ENCODE measurements around the gene MYO3B.
A peak's percentile ranks its signal among the peaks of the same experiment; 100 is the strongest.

The MYO3B gene

GRCh38 chr2:170396799-170397459 is 219.0 kb downstream of the MYO3B start:
- in situ Hi-C loops (cut with MboI; ENCODE audit: low pct_unique_long_range_greater_than_20kb, low sequenced_read_pairs, unreplicated experiment): no loop called here
- TF ChIP-seq, protein P1, sequence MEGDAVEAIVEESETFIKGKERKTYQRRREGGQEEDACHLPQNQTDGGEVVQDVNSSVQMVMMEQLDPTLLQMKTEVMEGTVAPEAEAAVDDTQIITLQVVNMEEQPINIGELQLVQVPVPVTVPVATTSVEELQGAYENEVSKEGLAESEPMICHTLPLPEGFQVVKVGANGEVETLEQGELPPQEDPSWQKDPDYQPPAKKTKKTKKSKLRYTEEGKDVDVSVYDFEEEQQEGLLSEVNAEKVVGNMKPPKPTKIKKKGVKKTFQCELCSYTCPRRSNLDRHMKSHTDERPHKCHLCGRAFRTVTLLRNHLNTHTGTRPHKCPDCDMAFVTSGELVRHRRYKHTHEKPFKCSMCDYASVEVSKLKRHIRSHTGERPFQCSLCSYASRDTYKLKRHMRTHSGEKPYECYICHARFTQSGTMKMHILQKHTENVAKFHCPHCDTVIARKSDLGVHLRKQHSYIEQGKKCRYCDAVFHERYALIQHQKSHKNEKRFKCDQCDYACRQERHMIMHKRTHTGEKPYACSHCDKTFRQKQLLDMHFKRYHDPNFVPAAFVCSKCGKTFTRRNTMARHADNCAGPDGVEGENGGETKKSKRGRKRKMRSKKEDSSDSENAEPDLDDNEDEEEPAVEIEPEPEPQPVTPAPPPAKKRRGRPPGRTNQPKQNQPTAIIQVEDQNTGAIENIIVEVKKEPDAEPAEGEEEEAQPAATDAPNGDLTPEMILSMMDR (IDR thresholded peaks at IDR 0.05; ENCODE audit: extremely low read depth, insufficient read depth, missing control alignments): peak; percentile 39
- peak; percentile 21 for DNase-seq (ENCODE audit: low spot score)

DNA sequence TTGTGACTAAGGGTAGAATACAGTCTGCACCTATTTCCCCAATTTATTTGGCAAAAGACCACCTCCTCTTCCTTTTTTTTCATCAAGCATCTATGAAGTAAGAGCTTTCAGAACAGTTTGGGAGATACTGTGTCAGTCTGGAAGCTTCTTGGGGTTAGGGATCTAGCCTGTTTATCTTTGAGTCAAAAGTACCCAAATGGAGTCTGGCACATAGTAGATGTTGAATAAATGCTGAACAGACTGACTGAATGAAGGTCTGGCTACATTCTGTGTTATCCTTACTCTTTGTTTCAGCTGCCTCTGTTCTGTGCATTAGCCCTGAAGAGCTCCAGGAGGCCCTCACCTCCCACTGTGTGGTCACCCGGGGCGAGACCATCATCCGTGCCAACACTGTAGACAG is 223.2 kb downstream of the MYO3B start:
- in situ Hi-C loops (cut with MboI; ENCODE audit: low pct_unique_long_range_greater_than_20kb, low sequenced_read_pairs, unreplicated experiment): loop anchor here (25.0 kb wide), 1 partner anchor 311 kb away; the partner anchor contains the start of gene SP5
- TF ChIP-seq, protein P1 (IDR thresholded peaks at IDR 0.05; ENCODE audit: extremely low read depth, insufficient read depth, missing control alignments): no peak
- no peak for DNase-seq (ENCODE audit: low spot score)

DNA sequence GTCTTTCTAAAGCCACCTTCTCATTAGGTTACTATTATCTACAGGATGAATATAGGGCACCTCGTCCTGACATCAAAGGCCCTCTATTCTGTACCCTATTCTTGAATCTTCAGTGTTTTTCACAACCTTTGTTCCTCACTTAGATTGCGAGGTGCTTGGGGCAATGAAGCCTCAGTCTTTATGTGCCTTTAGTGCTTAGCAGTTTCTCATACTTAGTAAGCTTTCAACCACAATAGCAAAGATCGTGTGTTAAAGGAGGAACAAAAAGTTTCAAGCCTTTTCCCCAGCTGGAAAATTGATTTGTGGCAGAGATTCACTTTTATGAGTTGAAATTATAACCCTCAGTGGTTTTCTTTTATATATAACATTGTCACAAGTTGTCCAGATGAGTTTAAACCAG is 226.9 kb downstream of the MYO3B start:
- in situ Hi-C loops (cut with MboI; ENCODE audit: low pct_unique_long_range_greater_than_20kb, low sequenced_read_pairs, unreplicated experiment): loop anchor here (25.0 kb wide), 1 partner anchor 307 kb away; the partner anchor contains the start of gene SP5
- TF ChIP-seq, protein P1 (IDR thresholded peaks at IDR 0.05; ENCODE audit: extremely low read depth, insufficient read depth, missing control alignments): no peak
- DNase-seq (ENCODE audit: low spot score): peak; percentile 23

DNA sequence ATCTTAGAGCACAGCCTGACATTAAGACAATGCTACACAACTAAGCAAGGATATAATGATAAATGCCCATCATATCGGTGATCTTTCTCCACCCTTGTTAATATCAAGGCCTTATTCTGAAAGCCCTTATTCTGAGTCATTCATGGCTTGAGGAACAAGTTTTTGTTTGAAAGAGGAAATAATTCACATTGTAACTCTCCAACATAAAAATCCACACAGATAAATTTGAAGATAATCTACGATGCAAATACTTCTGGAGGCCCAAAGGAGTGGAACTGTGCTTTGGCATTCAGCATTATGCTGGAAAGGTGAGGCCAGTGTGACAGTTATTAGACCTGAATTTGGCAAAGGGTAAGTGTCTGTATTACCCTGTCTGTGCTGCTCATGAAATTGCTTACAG is 227.4 kb downstream of the MYO3B start:
- in situ Hi-C loops (cut with MboI; ENCODE audit: low pct_unique_long_range_greater_than_20kb, low sequenced_read_pairs, unreplicated experiment): loop anchor here (25.0 kb wide), 1 partner anchor 307 kb away; the partner anchor contains the start of gene SP5
- DNase-seq (ENCODE audit: low spot score): no peak
- TF ChIP-seq, protein P1 (IDR thresholded peaks at IDR 0.05; ENCODE audit: extremely low read depth, insufficient read depth, missing control alignments): no peak

- no peak for DNase-seq (ENCODE audit: low spot score)
- TF ChIP-seq, protein P1 (IDR thresholded peaks at IDR 0.05; ENCODE audit: extremely low read depth, insufficient read depth, missing control alignments): peak; percentile 7
- in situ Hi-C loops (cut with MboI; ENCODE audit: low pct_unique_long_range_greater_than_20kb, low sequenced_read_pairs, unreplicated experiment): loop anchor here (25.0 kb wide), 1 partner anchor 304 kb away; the partner anchor contains the start of gene SP5
These were observed 230.7 kb downstream of the MYO3B start for GRCh38 chr2:170408461-170409163.

GRCh38 chr2:170409164-170409535 is 231.2 kb downstream of the MYO3B start:
- TF ChIP-seq, protein P1 (IDR thresholded peaks at IDR 0.05; ENCODE audit: extremely low read depth, insufficient read depth, missing control alignments): peak; percentile 80
- peak; percentile 45 for DNase-seq (ENCODE audit: low spot score)
- in situ Hi-C loops (cut with MboI; ENCODE audit: low pct_unique_long_range_greater_than_20kb, low sequenced_read_pairs, unreplicated experiment): loop anchor here (25.0 kb wide), 1 partner anchor 303 kb away; the partner anchor contains the start of gene SP5
